ENCODE data around the gene TMEM191B. TPM values are rescaled to one million over a fixed set of nuclear protein-coding genes. Genes with fewer than 3 reads are reported as not detected.
"Not testable (repeated sequence)": the region's sequence is repeated elsewhere in the genome, so short reads cannot be mapped to it uniquely, and the experiment has no call there.

Gene TMEM191B
- total RNA-seq (ENCODE audit: low replicate concordance) = 0.36 and 5.8 TPM in 2 replicates

DNA sequence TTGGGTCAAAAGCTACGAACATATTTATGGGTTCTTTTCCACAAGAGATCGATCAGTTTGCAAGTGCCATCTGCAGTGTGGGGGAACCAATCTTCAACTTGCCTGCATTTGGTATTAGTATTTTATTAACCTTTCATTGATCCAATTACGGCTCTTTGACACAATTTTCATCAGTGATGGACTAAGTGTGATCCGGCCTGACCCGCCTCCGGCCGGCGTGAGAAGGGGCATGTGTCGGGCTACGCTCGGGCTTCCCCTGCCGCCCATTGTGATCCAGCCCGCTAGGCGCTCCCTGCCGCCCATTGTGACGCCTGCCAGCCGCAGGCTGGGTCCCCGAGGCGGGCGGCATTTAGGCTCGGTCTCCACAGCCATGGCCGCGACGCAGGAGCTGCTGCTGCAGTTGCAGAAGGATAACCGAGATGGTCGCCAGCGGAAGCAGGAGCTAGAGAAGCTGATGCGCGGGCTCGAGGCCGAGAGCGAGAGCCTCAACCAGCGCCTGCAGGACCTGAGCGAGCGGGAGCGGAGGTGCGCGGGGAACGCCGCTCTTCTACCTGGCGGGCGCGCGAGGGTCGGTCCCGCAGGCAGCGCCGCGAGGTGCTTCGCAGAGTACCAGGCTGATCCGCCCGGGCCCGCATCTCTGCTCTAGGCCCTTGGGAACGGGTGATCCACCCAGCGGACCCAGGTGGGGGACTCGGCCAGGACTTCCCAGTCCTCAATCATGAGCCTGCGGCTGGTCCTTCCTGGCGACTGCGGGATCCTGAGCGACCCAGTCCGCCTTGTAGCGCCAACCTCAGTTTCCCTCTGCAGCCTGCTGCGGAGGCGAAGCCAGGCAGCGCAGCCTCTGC, at the start of gene TMEM191B:
Gene TMEM191B, plus strand, starts transcription at position 51 of the 845 bp plus-strand sequence. Its CDS starts 179 bp downstream, at position 230.
- not testable (repeated sequence) for DNase-seq (ENCODE audit: low read depth); H3K4me3 ChIP-seq (ENCODE audit: low read depth, low read length)

DNA sequence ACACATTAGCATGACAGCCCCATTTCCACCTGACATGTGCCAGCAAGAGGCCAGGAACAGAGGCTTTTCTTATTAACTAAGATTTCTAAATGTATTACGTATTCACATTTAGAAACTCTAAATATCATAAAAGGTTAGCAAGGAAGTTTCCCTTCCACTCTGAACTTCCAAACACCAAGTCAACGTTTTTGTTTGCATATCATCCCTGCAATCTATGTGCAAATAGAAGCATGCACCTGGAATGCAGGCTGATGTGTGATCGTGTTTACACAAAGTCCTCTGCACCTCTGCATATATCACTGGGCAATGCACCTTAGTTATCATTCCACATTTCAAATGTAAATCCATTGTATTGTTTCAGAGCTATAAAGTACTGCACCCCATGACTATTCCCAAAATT, 31.4 kb upstream of the TMEM191B start:
- DNase-seq (ENCODE audit: low read depth) = not testable (repeated sequence)

DNA sequence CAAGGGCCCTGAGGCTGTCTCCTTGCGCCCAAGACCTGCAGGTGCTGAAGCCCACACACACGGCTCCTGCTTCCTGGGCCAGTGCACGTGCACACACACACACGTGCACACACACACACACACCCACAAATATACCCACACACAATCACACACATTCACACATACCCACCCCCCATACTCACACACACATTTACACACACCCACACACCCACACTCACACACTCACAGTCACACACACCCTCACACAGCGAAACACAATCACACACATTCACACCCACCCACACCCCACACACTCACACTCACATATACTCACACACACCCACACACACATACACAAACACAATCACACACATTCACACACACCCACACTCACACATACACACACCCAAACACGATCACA, 16.3 kb upstream of the TMEM191B start:
- DNase-seq (ENCODE audit: low read depth); H3K4me3 ChIP-seq (ENCODE audit: low read depth, low read length): not testable (repeated sequence)

More for the DNA sequence above, 31.4 kb upstream of the TMEM191B start:
- H3K4me3 ChIP-seq (ENCODE audit: low read depth, low read length) = not testable (repeated sequence)

DNA sequence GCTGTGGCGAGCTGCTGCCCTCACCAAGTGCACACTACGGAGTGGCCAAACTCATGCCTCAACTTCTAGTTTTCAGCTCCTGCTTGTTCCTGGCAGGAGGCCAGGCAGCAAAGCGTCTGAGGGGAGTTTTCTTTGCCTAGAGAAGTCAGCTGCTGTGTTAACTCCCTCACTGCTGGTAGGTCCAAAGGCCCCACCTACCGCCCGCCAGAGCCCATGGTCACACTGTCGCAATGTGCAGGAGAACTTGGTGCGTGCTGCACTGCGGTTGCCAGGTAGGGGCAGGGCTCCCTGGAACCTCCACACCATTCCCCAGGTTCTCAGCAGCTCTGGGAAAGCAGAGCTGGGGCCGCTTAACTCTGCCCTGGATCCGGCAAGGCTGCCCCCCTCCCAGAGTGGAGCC, 15.2 kb upstream of the TMEM191B start:
- not testable (repeated sequence) for H3K4me3 ChIP-seq (ENCODE audit: low read depth, low read length); DNase-seq (ENCODE audit: low read depth)

DNA sequence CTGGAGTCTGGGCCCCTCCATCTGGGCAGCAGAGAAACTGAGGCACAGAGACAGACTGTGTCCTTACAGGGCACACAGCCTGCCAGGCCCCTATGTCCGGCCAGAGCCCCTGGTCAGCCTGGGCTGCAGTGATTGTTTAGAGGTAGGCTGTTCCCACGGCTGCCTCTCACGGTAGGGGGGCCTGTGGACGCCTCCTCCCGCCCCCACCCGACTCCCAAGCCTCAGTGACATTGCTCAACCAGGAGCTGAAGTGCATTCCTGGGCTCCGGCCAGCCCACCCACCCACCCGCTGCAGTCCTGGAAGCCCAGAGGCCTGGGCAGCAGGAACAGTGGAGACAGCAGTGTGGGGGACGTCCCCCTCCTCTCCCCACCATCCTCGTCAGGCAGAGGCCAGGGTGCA, 14.1 kb upstream of the TMEM191B start:
- H3K4me3 ChIP-seq (ENCODE audit: low read depth, low read length); DNase-seq (ENCODE audit: low read depth): not testable (repeated sequence)

DNA sequence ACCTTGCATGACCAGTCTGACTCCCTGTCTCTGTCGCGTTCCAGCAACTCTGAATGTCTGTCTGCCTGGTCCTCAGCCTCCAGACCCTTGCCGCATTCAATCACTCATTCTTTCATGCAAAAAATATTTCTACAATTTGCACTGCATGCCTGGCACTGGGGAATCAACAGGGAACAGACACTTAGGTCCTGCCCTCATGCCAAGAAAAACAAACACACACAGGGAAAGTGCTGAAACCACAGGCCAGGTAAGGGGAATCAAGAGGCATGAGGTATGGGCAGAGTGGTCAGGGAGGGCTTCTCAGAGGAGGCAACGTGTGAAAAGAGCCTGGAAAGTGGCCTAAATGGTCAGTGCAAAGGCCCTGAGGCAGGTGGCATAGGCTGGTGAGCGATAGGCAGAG, 9.5 kb upstream of the TMEM191B start, which contains the start of gene GGTLC3:
Gene GGTLC3, minus strand, starts transcription at position 101 of the 400 bp plus-strand sequence. CDS start 264 bp downstream, outside the sequence.
- not testable (repeated sequence) for H3K4me3 ChIP-seq (ENCODE audit: low read depth, low read length); DNase-seq (ENCODE audit: low read depth)

DNA sequence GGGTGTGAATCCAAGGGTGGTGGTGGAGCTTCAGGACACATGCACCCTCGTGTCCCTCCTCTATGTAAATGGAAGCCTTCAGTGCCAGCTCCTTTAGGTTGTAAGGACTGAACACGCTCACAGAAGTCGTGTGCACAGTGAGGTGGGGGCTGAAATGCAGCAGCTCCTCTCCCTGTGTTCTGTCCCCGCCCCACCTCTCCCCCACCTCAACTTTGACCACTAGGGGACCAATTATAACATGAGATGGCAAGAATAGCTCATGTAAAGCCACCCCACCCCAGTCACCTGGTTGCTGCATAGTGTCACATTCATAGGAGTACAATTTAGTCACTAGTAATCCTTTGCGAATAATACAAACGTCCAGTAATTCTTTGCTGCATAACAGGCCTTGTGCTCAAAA, 4.8 kb upstream of the TMEM191B start:
- not testable (repeated sequence) for H3K4me3 ChIP-seq (ENCODE audit: low read depth, low read length); DNase-seq (ENCODE audit: low read depth)

DNA sequence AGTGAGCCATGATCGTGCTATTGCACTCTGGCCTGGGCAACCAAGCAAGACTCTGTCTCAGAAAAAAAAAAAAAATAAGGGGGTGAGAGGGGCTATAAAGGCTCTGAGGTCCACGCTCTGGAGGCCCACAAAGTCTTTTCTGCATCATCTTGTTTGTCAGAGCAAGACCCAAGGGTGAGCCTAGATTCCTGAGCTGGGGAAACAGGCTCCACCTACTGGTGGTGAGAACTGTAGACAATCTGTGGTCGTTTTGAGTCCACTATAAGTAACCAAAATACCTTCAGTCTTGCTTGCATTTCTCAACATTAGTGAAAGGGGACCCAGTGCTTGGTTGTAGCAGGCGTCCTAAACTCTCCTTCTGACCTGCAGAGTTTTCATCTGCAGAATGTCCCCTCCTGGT, 4.3 kb upstream of the TMEM191B start:
- DNase-seq (ENCODE audit: low read depth); H3K4me3 ChIP-seq (ENCODE audit: low read depth, low read length): not testable (repeated sequence)

DNA sequence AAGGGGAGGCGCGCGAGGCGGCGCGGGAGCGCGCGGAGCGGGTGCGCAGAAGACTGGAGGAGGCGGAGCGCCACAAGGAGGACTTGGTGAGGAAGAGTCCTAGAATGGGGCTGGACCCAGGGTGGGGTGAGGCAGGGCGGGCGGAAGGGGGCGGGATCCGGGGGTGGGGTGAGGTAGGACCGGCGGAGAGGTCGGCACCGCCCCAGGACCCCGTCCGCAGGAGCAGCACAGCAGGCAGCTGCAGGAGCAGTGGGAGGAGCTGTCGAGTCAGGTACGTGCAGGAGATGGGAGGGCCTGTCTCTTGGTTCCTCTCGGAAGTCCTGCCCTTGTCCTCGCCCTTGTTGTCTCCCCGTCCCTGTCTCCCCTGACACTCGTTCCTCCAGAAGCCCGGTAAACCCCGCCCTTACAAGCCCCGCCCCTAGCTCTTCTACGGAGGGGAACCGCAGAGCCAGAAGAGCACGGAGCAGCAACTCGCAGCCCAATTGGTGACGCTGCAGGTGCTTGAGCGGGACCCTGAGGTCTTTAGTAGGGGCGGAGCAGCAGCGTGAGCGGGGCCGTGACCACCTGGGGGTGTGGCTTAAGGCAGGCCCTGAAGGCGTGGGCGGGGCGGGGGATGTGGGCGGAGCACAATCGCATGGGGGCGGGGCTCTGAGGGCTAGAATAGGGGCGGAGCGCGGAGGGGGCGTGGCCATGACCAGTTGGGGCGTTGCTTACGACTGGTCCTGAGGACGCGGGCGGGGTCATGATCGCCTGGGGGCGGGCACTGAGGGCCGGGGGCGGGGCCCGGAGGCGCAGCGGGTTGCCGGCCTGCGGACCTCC, 1.2 kb downstream of the TMEM191B start:
- not testable (repeated sequence) for H3K4me3 ChIP-seq (ENCODE audit: low read depth, low read length)
- peak; percentile 52 for DNase-seq (ENCODE audit: low read depth)

DNA sequence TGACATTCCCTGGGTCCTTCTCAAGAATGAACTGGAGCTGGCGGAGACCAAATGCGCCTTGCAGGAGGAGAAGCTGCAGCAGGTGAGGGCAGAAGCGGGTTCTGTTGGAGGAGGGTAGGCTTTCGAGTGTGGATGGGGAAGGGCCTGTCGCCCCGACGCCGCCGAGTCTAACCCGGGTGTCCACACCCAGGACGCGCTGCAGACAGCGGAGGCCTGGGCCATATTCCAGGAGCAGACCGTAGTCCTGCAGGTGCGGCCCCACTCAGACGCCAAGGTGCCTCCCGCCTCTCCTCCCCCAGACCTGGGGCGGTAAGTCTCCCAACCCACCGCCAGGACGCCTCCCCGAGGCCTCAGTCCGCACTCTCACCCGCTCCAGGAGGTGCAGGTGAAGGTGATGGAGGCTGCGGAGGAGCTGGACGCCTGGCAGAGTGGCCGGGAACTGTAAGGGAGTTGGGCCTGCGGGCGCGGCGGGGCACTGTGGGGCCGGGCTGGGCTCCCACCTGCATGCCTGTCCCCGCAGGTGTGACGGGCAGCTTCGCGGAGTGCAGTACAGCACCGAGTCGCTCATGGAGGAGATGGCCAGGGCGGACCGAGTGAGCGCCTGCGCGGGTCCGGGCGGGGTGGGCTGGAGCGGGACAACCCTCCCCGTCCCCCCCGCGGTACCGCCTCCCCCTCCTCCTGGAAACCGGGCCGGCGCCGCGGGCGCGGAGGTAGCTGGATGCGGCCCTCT, 2.0 kb downstream of the TMEM191B start:
- H3K4me3 ChIP-seq (ENCODE audit: low read depth, low read length); DNase-seq (ENCODE audit: low read depth): not testable (repeated sequence)

DNA sequence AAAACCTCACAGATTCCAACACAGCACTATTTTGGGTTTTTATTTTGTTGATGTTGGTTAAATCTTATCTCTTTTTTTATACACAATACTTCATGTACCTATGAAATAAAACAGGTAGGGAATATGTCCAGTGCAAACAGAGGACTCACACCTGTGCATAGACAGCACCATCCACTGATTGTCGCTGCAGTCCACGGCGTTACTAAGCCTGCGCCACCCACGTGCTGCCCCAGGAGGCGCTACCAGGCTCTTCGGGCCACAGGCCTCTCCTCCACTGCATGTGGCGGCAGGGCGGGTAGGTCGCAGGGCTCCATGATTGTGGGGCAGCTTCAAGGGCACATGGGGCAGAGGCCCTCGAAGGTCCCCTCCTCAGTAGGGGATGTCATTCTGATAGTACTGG, 6.0 kb downstream of the TMEM191B start:
- DNase-seq (ENCODE audit: low read depth) = not testable (repeated sequence)

DNA sequence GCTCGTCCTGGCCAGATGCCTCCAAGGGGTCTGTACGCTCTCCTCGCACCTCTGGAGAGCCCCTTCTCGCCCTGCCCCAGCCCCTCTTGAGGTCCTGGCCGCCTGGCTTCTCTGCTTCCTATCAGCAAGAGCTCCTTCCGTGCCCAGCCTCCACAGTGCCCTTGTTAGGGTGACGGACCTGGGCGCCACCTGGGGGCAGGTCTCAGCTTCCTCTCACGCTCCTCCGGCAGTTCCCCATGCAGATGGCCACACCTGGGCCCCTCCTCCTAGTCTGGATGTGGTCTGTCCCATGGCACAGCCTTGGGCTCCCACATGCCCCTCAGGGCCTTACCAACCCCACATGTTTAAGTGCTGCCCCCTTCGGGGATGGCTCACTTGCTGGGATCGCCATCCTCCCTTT, 6.7 kb downstream of the TMEM191B start:
- DNase-seq (ENCODE audit: low read depth); H3K4me3 ChIP-seq (ENCODE audit: low read depth, low read length): not testable (repeated sequence)

More for the DNA sequence above, 6.0 kb downstream of the TMEM191B start:
- not testable (repeated sequence) for H3K4me3 ChIP-seq (ENCODE audit: low read depth, low read length)

DNA sequence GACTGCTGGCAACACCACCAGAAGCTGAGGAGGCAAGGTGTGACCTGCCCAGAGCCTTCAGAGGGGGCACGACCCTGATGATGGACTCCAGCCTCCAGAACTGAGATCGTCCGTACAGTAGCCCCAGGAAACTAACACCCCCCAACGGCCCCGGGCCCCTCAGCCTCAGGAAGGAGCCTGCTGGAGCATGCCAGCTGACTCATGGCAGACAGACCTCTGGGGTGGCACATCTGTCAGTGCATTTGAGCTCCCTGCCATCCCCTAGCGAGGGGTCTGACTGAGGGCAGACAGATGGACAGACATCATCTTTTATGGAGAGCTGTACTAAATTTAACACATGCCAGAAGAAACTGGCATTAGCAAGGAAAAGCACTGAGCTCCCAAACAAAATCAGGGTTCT, 12.4 kb downstream of the TMEM191B start:
- not testable (repeated sequence) for H3K4me3 ChIP-seq (ENCODE audit: low read depth, low read length); DNase-seq (ENCODE audit: low read depth)

DNA sequence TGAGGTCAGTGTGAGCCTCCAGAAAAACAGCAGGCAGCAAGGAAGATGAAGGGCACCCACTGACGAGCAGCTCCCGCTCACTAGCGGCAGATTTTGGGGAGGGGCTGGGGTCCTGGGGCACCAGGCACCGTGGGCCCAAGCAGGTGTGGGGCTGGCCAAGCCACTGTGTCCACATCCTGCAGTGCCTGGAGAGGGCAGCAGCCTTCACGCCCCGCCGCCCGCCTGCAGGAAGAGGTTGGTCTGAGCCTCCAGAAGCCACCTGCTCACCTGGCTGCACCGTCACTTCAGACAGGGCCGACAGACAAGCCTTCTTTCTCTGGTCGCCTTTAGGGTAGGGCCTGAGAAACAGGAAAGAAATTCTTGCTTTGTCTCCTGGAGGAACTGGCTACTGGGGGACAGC, 15.8 kb downstream of the TMEM191B start:
- DNase-seq (ENCODE audit: low read depth); H3K4me3 ChIP-seq (ENCODE audit: low read depth, low read length): not testable (repeated sequence)

DNA sequence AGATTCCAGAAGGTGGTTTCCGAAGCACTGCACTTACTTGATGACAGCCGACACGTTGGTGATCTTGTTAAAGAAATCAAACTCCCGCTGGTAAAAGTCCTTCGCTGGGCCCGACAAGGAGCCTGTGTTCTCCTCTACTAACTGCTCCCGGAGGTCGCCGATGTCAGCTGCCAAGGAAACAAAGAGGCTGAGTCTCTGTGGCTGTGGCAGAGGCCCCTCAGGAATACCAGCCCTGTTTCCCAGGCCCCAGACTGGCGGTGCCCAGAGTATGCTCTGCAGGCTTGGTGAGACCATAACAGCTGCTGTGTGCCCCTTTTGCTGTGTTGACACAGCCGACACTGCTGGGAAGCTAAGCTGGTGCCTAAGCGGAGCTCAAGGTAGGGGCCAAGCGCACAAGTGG, 17.0 kb downstream of the TMEM191B start:
- H3K4me3 ChIP-seq (ENCODE audit: low read depth, low read length); DNase-seq (ENCODE audit: low read depth): not testable (repeated sequence)

DNA sequence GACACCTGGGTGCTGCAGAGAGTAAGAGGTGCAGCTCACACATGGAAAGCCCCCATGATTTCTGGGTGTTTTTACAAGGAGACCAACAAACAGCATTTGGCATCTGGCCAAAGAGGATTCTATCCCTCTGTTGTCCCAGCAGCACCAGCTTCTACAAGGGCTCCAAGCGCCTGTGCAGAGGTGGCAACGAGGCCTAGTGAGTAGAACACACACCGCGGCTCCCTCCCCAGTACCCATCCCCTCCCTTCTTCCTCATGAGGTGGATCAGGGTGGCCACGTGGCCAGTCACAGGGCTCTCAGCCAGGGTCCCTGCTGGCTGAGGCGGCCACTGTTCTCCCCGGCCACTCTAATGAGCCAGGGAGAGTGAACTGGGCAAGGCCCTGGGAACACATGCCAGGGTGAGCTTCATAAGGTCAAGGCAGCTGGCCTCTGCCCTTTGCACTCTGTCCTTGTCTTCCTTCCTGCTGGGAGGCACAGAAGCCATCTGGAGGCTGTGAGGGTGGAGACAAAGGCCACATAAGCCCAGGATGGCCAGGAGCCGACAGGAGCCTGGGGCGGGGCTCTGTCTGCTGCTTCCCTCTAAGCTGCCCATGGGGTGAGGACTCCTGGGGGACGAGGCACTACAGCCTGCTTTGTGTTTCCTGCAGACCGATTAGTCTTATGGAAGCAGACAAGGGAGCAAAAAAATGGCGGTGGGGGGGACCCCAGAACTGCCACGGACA, 22.0 kb downstream of the TMEM191B start:
- H3K4me3 ChIP-seq (ENCODE audit: low read depth, low read length); DNase-seq (ENCODE audit: low read depth): not testable (repeated sequence)

DNA sequence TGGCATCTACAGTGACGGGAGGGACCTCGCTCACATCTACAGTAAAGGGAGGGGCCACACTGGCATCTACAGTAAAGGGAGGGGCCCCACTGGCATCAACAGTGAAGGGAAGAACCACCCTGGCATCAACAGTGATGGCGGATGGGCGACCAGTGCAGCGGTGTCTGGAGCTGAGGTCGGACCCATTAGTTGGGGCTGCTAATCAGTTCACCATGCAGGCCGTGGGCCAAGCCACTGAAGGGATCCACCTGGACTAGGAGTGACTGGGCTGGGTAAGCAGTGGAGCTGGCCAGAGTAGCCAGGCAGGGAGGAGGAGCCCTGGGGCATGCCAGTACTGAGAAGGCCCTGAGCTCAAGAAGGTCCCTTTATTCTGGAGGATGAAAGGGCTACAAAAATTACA, 23.4 kb downstream of the TMEM191B start:
- DNase-seq (ENCODE audit: low read depth); H3K4me3 ChIP-seq (ENCODE audit: low read depth, low read length): not testable (repeated sequence)

Measured in fibroblast of the aortic adventitia (primary cell).